Measurements from ENCODE around the gene PDHX. TPM values are rescaled to one million over a fixed set of nuclear protein-coding genes. Genes with fewer than 3 reads are reported as not detected.

PDHX gene
- total RNA-seq, 1 donor from 2014 or later: 34.6 TPM

DNA sequence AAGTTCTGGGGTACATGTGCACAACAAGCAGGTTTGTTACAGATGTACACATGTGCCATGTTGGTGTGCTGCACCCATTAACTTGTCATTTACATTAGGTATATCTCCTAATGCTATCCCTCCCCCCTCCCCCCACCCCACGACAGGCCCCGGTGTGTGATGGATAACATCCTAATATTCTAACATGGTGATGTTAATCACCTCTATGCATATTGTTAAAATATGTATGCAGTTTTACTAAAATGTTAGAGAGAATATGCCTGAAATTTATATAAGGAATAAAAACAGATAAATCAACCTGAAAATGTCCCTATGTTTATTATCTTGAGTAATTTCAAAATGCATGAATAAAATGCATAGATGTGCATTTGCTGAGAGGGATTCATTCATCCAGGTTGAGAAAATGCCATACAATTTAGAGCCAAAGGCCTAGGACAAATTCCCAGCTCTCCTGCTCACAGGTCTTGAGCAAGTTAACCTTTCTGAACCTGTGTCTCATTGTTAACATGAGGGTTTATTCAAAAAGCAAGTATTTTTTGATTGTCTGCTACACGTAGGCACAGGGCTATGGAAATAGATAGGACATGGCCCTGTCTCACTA lies 38.9 kb upstream of the PDHX start:
- TF ChIP-seq CTCF (IDR thresholded peaks at IDR 0.05): no peak
- Mint-ChIP-seq H3K27ac (ENCODE audit: unreplicated experiment) (no peak overlapping the region), H3K36me3 (ENCODE audit: unreplicated experiment) (peaks cover 33% of the 10 kb centered on the region), H3K9me3 (ENCODE audit: unreplicated experiment) (peaks cover 8% of the 10 kb centered on the region), H3K4me3 (ENCODE audit: unreplicated experiment) (no peak overlapping the region), H3K27me3 (ENCODE audit: unreplicated experiment) (no peaks in the 10 kb centered on the region), H3K4me1 (ENCODE audit: unreplicated experiment) (no peaks in the 10 kb centered on the region)
- DNase-seq (ENCODE audit: extremely low spot score, unreplicated experiment): no peak

DNA sequence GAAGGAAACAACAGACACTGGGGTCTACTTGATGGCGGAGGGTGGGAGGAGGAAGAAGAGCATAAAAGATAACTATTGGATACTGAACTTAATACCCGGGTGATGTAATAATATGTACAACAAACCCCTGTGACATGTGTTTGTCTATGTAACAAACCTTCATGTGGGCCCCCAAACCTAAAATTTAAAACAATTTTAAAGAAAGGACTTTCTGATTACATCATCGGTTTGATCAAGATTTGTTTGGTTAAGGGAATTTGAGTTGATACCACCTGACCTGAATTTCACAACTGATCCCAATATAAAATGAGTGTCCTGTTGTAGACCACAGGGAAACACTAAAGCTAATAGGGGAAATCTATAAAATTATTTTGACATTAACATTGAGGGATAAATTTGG lies 34.5 kb upstream of the PDHX start:
- Mint-ChIP-seq H3K27ac (ENCODE audit: unreplicated experiment) (no peak overlapping the region), H3K9me3 (ENCODE audit: unreplicated experiment) (peaks cover 8% of the 10 kb centered on the region), H3K36me3 (ENCODE audit: unreplicated experiment) (peaks cover 27% of the 10 kb centered on the region), H3K4me1 (ENCODE audit: unreplicated experiment) (no peaks in the 10 kb centered on the region), H3K4me3 (ENCODE audit: unreplicated experiment) (no peak overlapping the region), H3K27me3 (ENCODE audit: unreplicated experiment) (no peaks in the 10 kb centered on the region)
- no peak for DNase-seq (ENCODE audit: extremely low spot score, unreplicated experiment)
- TF ChIP-seq CTCF (IDR thresholded peaks at IDR 0.05): no peak

DNA sequence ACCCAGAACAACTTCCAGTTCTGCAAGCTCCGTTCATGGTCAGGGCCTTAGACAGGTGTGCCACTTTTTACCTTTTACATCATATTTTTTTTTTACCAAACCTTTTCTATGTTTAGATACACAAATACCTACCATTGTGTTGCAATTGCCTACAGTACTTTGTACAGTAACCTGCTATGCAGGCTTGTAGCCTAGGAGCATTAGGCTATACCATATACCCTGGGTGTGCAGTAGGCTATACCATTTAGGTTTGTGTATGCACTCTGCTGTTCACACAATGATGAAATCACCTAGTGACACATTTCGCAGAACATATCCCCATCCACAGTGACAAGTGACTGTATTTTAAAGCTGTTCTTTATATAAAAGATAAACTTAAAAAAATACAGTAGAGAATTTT lies 29.8 kb upstream of the PDHX start:
- DNase-seq (ENCODE audit: extremely low spot score, unreplicated experiment): no peak
- Mint-ChIP-seq H3K4me3 (ENCODE audit: unreplicated experiment) (no peak overlapping the region), H3K27me3 (ENCODE audit: unreplicated experiment) (no peaks in the 10 kb centered on the region), H3K27ac (ENCODE audit: unreplicated experiment) (no peak overlapping the region), H3K4me1 (ENCODE audit: unreplicated experiment) (no peaks in the 10 kb centered on the region), H3K9me3 (ENCODE audit: unreplicated experiment) (peaks cover 6% of the 10 kb centered on the region), H3K36me3 (ENCODE audit: unreplicated experiment) (peaks cover 25% of the 10 kb centered on the region)
- TF ChIP-seq CTCF (IDR thresholded peaks at IDR 0.05): no peak

GRCh38 chr11:34887260-34887659 lies 29.2 kb upstream of the PDHX start:
- DNase-seq (ENCODE audit: extremely low spot score, unreplicated experiment): no peak
- Mint-ChIP-seq H3K36me3 (ENCODE audit: unreplicated experiment) (peaks cover 19% of the 10 kb centered on the region), H3K27me3 (ENCODE audit: unreplicated experiment) (no peaks in the 10 kb centered on the region), H3K4me1 (ENCODE audit: unreplicated experiment) (no peaks in the 10 kb centered on the region), H3K4me3 (ENCODE audit: unreplicated experiment) (no peak overlapping the region), H3K27ac (ENCODE audit: unreplicated experiment) (no peak overlapping the region), H3K9me3 (ENCODE audit: unreplicated experiment) (no peaks in the 10 kb centered on the region)
- no peak for TF ChIP-seq CTCF (IDR thresholded peaks at IDR 0.05)

DNA sequence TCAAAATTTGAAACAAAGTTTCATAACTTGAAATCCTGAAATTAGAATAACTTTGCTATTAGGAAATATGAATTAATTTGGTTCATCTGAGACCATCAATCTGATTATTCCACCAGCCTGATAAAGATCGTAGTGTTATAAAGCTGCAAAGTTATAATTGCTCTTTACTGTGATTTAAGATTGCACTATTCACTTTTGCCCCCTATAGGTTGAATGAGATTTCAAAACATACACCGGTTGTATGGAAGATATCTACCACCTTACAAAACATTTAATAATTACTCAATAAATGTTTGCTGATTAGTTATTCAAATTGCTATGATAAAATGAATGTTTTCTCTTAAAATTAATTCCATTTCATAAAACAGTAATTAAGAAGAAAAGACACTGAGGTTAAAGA lies 26.3 kb upstream of the PDHX start:
- no peak overlapping the region for H3K27ac Mint-ChIP-seq (ENCODE audit: unreplicated experiment)
- no peaks in the 10 kb centered on the region for H3K27me3 Mint-ChIP-seq (ENCODE audit: unreplicated experiment)
- H3K9me3 Mint-ChIP-seq (ENCODE audit: unreplicated experiment): no peaks in the 10 kb centered on the region
- peaks cover 8% of the 10 kb centered on the region for H3K36me3 Mint-ChIP-seq (ENCODE audit: unreplicated experiment)
- H3K4me1 Mint-ChIP-seq (ENCODE audit: unreplicated experiment): no peaks in the 10 kb centered on the region
- no peak for DNase-seq (ENCODE audit: extremely low spot score, unreplicated experiment)
- H3K4me3 Mint-ChIP-seq (ENCODE audit: unreplicated experiment): no peak overlapping the region
- TF ChIP-seq CTCF (IDR thresholded peaks at IDR 0.05): peak; percentile 35

All from osteocyte (in vitro differentiated cells).